ENCODE results near the gene BCCIP. TPM values are rescaled to one million over a fixed set of nuclear protein-coding genes. Genes with fewer than 3 reads are reported as not detected.

Gene BCCIP
- total RNA-seq, 3 donors from 2014 or later (not counting 1 experiment from before 2014, with no cell fraction given), result 39.3 to 48.2 (median 41.3) TPM

GRCh38 chr10:125779403-125780327, 43.7 kb upstream of the BCCIP start:
- Histone ChIP-seq H3K4me3 (ENCODE audit: low read length) (no peak overlapping the region), H3K27ac (ENCODE audit: low read length) (no peak overlapping the region), H3K9me3 (ENCODE audit: control insufficient read depth, insufficient read depth, low read length) (no peaks in the 10 kb centered on the region), H3K27me3 (ENCODE audit: control insufficient read depth, insufficient read depth, low read length) (no peaks in the 10 kb centered on the region), H3K4me1 (ENCODE audit: control insufficient read depth, insufficient read depth, low read length) (no peaks in the 10 kb centered on the region), H3K36me3 (ENCODE audit: control insufficient read depth, insufficient read depth, low read length) (no peaks in the 10 kb centered on the region)
- Mint-ChIP-seq H3K4me3 (no peak overlapping the region), H3K4me1 (no peaks in the 10 kb centered on the region), H3K36me3 (no peaks in the 10 kb centered on the region), H3K9me3 (no peaks in the 10 kb centered on the region), H3K27me3 (ENCODE audit: low read depth in 2 of 2) (peaks cover 3 to 7% of the 10 kb centered on the region in 2 donors), H3K27ac (no peak overlapping the region)
- intact Hi-C loops (cut with micrococcal nuclease), result no loop called here
- DNase-seq (no peak), ATAC-seq (no peak)
- WGBS (ENCODE audit: insufficient coverage), result 82% methylated on average over 10 of the region's 10 CpGs
- TF ChIP-seq CTCF (IDR thresholded peaks at IDR 0.05), result no peak

- no peak overlapping the region for H3K4me3 ChIP-seq (ENCODE audit: low read length)
- no peak for TF ChIP-seq CTCF (IDR thresholded peaks at IDR 0.05)
- Mint-ChIP-seq H3K27me3 (ENCODE audit: low read depth in 2 of 2) (peaks cover 0 to 2% of the 10 kb centered on the region in 2 donors), H3K27ac (no peak overlapping the region), H3K4me3 (no peak overlapping the region), H3K4me1 (no peaks in the 10 kb centered on the region), H3K9me3 (no peaks in the 10 kb centered on the region), H3K36me3 (no peaks in the 10 kb centered on the region)
- no peak overlapping the region for H3K27ac ChIP-seq (ENCODE audit: low read length)
- intact Hi-C loops (cut with micrococcal nuclease), result no loop called here
- no peaks in the 10 kb centered on the region for H3K9me3 ChIP-seq (ENCODE audit: control insufficient read depth, insufficient read depth, low read length)
- no peaks in the 10 kb centered on the region for H3K4me1 ChIP-seq (ENCODE audit: control insufficient read depth, insufficient read depth, low read length)
- H3K27me3 ChIP-seq (ENCODE audit: control insufficient read depth, insufficient read depth, low read length), result no peaks in the 10 kb centered on the region
- ATAC-seq (no peak), DNase-seq (no peak)
- WGBS (ENCODE audit: insufficient coverage), result 94% methylated on average over 8 of the region's 8 CpGs
- H3K36me3 ChIP-seq (ENCODE audit: control insufficient read depth, insufficient read depth, low read length), result no peaks in the 10 kb centered on the region
These were observed 42.0 kb upstream of the BCCIP start for GRCh38 chr10:125781374-125781773.

GRCh38 chr10:125782054-125782453, 41.3 kb upstream of the BCCIP start:
- no peaks in the 10 kb centered on the region for H3K9me3 Mint-ChIP-seq
- no peaks in the 10 kb centered on the region for H3K36me3 Mint-ChIP-seq
- H3K4me1 Mint-ChIP-seq, result peaks cover 0 to 2% of the 10 kb centered on the region in 2 donors
- no peaks in the 10 kb centered on the region for H3K36me3 ChIP-seq (ENCODE audit: control insufficient read depth, insufficient read depth, low read length)
- no peak for ATAC-seq
- no peaks in the 10 kb centered on the region for H3K9me3 ChIP-seq (ENCODE audit: control insufficient read depth, insufficient read depth, low read length)
- H3K27me3 ChIP-seq (ENCODE audit: control insufficient read depth, insufficient read depth, low read length), result no peaks in the 10 kb centered on the region
- 91% methylated on average over 11 of the region's 11 CpGs for WGBS (ENCODE audit: insufficient coverage)
- H3K27ac Mint-ChIP-seq, result no peak overlapping the region
- no peak overlapping the region for H3K4me3 ChIP-seq (ENCODE audit: low read length)
- H3K27ac ChIP-seq (ENCODE audit: low read length), result no peak overlapping the region
- H3K4me3 Mint-ChIP-seq, result no peak overlapping the region
- TF ChIP-seq CTCF (IDR thresholded peaks at IDR 0.05), result no peak
- DNase-seq, result no peak
- intact Hi-C loops (cut with micrococcal nuclease), result no loop called here
- peaks cover 2% of the 10 kb centered on the region for H3K4me1 ChIP-seq (ENCODE audit: control insufficient read depth, insufficient read depth, low read length)
- no peaks in the 10 kb centered on the region for H3K27me3 Mint-ChIP-seq (ENCODE audit: low read depth in 2 of 2)

Measured in natural killer cell (primary cell).